Lower leg skin (tissue), 4 donors: ENCODE data around the gene CTRL. TPM values are rescaled to one million over a fixed set of nuclear protein-coding genes. Genes with fewer than 3 reads are reported as not detected.

Source experiments
- DNase-seq, 2 donors: peaks; one replicate each; pipeline ENCODE4 v3.0.0-alpha.2; 2019; ENCODE audit warnings: low spot score in 2 of 2
- H3K4me3 ChIP-seq: fragments of 200-600 bp; sonication (generic); 2 replicates; pipeline ENCODE4 v1.5.1; 2017; ENCODE audit warnings: mild to moderate bottlenecking, low read depth; ENCODE audit not compliant: poor library complexity, severe bottlenecking
- POLR2A ChIP-seq, 2 donors: fragments of 450-650 bp; IDR thresholded peaks; one replicate each; pipeline ENCODE4 v1.6.1; 2016 to 2017; ENCODE audit warnings: antibody characterized with exemption in 2 of 2, mild to moderate bottlenecking in 1 of 2, moderate library complexity in 1 of 2
- WGBS, 2 donors: methylation state at CpG; one replicate each; pipeline ENCODE4 v1.1.5; 2018; 5-methylcytosine and 5-hydroxymethylcytosine counted together
- intact Hi-C: fragments of 100-400 bp; cut with DNase I; formaldehyde crosslinking; loops from one replicate; pipeline ENCODE4 v1.15.0; 2023; ENCODE audit warnings: low total_unique reads
- total RNA-seq, 4 donors: library from RNA; depleted of rRNA; stranded (reverse); fragments of >200 nt; gene quantifications; one replicate each; pipeline ENCODE4 v1.1.0, GENCODE V29; 2016
- TF ChIP-seq, protein P1 (sequence below), 3 donors: fragments of 450-650 bp; IDR thresholded peaks; one replicate each; pipeline ENCODE4 v1.5.1; 2016; ENCODE audit warnings: antibody characterized with exemption in 3 of 3, mild to moderate bottlenecking in 3 of 3, moderate library complexity in 2 of 3

The CTRL gene
- total RNA-seq, 4 donors from 2014 or later: 0.84 to 1.7 TPM; not detected in 2

DNA sequence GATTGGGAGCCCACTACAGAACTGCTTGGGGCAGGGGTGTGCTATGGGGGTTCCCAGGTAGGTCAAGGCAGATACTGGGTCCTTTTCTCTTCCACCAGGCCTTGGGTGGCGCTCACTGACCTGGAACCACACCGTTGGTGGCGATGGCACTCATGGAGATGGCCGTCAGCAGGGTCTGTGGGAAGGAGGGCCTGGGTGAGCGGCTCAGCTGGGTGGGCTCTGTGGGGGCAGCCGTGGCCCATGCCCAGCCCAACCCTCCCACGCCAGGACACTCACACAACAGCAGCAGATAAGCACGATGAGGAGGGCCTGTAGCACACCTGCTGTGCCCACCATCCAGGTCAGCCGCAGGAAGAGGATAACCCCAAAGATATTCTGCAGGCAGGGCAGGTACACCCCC, 26.0 kb upstream of the CTRL start:
- TF ChIP-seq POLR2A (IDR thresholded peaks at IDR 0.05): no peak
- TF ChIP-seq, protein P1, sequence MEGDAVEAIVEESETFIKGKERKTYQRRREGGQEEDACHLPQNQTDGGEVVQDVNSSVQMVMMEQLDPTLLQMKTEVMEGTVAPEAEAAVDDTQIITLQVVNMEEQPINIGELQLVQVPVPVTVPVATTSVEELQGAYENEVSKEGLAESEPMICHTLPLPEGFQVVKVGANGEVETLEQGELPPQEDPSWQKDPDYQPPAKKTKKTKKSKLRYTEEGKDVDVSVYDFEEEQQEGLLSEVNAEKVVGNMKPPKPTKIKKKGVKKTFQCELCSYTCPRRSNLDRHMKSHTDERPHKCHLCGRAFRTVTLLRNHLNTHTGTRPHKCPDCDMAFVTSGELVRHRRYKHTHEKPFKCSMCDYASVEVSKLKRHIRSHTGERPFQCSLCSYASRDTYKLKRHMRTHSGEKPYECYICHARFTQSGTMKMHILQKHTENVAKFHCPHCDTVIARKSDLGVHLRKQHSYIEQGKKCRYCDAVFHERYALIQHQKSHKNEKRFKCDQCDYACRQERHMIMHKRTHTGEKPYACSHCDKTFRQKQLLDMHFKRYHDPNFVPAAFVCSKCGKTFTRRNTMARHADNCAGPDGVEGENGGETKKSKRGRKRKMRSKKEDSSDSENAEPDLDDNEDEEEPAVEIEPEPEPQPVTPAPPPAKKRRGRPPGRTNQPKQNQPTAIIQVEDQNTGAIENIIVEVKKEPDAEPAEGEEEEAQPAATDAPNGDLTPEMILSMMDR (IDR thresholded peaks at IDR 0.05): no peak
- WGBS, 2 donors: 95 to 97% methylated on average over 9 of the region's 9 CpGs
- intact Hi-C loops: no loop called here
- DNase-seq: no peak
- no peak overlapping the region for H3K4me3 ChIP-seq

DNA sequence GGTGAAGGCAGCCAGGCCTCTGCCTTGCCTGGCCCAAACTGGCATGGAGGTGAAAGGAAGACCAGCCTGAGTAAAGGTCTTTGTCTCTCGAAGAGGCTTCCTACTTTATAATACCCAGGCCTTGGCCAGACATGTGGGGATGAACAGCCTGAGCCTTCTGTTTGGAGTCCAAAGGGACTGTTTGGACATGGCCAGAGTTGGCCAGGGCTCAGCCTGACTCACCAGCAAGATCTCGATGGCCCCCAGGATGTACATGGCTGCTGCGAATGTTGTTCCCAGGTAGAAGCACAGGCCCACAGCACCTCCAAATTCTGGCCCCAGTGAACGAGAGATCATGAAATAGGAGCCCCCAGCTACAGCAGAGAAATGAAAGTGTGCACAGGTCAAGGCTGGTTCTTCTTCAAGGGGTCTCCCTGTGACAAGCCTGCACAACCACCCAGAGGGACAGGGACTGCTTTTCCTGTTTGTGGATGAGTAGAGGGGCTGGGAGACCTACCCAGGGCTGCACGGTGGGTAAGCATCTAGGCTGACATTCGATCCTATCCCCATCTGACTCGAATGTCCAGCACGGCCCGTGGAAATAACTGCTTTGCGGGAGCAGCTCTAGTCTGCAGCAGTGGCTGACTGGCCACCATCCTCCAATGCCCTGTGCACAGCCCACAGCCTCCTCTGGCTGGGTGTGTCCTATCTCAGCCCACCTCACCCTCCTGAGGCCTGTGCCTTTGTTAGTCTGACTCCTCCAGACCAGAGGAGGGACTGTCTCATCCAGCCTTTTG, 22.9 kb upstream of the CTRL start:
- intact Hi-C loops: no loop called here
- DNase-seq: no peak
- 85 to 91% methylated on average over 10 of the region's 10 CpGs for WGBS, 2 donors
- H3K4me3 ChIP-seq: no peak overlapping the region
- TF ChIP-seq, protein P1 (IDR thresholded peaks at IDR 0.05): no peak
- no peak for TF ChIP-seq POLR2A (IDR thresholded peaks at IDR 0.05)

DNA sequence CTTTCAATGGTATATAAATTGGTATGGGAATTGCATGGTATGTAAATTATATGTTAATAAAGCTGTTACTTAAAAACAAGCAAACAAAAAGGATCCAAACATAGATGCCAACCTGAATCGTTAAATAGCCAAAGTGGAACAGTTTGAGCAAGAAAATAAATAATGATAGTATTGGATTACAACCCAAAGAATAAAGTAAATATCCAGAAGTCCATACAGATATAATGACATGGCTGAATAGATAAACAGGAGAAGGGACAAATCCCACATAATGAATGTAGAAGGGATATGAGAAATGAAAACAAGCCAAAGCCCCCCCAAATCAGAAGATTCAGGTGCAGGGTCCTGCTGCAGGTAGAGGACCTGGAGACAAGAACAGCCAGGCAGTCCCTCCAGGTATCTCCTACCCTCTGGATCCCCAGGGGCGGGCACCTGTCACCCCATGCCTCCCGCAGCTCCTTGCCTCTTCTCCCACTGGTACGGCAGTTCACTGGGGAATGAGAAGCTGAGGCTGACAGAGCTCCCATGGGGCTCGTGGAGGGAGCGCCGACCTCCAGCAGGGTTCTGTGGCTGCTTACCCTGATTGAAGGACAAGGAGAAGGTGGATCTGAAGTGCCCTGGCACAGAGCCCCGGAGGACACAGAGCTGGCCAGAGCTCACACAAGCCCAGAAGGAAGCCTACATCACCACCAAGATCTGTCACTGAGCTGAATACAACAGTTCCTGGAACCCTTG, 22.1 kb upstream of the CTRL start:
- WGBS, 2 donors: 80 to 87% methylated on average over 8 of the region's 8 CpGs
- intact Hi-C loops: no loop called here
- no peak for DNase-seq
- no peak for TF ChIP-seq POLR2A (IDR thresholded peaks at IDR 0.05)
- TF ChIP-seq, protein P1 (IDR thresholded peaks at IDR 0.05): no peak
- no peak overlapping the region for H3K4me3 ChIP-seq

DNA sequence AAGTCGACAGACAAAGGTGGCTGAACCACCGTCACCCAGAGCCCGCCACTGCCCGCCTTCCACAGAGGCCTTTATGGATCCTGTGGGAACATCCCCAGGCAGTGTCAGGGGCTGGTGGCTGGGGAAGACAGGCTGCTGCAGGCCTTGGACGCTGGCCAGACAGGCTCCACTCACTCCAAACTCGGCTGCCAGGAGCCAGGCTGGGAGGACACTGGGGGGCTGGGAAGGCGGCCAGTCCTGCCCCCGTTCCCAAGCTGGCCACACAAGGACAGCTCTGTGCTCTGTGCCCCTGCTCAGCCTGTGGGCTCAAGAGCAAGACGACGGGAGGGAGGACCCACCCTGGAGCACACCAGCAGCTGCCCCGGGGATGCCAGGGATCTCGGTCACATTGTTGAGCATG, 19.8 kb upstream of the CTRL start:
- TF ChIP-seq, protein P1 (IDR thresholded peaks at IDR 0.05): no peak
- no peak for TF ChIP-seq POLR2A (IDR thresholded peaks at IDR 0.05)
- WGBS, 2 donors: 66 to 68% methylated on average over 10 to 12 of the region's 12 CpGs
- DNase-seq: no peak
- no peak overlapping the region for H3K4me3 ChIP-seq
- intact Hi-C loops: no loop called here

DNA sequence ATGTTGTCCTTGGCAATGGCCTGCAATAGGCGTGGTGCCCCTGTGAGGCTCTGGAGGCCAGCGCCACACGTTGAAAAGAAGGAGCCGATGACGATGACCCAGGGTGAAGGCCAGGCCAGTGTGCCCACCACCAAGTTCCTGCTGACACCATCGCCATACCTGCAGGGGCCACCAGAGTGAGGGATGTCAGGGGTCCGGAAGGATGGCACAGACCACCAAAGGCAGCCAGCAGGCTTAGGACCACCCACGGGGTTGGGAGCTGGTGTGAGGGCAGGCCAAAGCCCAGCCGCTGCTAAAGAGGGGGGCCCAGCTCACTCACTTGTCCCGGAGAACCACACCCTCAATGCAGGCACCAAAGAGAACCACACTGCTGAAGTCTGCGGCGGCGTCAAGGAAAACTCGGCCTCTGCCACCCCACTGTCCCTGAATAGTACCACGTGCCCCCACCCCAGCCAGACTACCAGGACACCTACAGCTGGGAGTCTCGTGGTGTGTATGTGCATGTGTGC, 18.7 kb upstream of the CTRL start:
- no peak for DNase-seq
- intact Hi-C loops: no loop called here
- H3K4me3 ChIP-seq: no peak overlapping the region
- no peak for TF ChIP-seq POLR2A (IDR thresholded peaks at IDR 0.05)
- TF ChIP-seq, protein P1 (IDR thresholded peaks at IDR 0.05): no peak
- WGBS, 2 donors: 87 to 89% methylated on average over 15 to 16 of the region's 16 CpGs
